Measurements from ENCODE around the gene FAM53B.

- TF ChIP-seq CTCF (conservative IDR thresholded peaks at IDR 0.05; ENCODE audit: low read depth, low read length) = no peak
- TF ChIP-seq EZH2 (IDR thresholded peaks at IDR 0.05; ENCODE audit: borderline replicate concordance, low read depth, low read length, poor library complexity, severe bottlenecking) = no peak
Measured at GRCh38 chr10:124705817-124706461, 38.2 kb downstream of the FAM53B start.

Data from A673 (cell line).